DND-41 (cell line): ENCODE results near the gene PSMD14.

Experiments
- ATAC-seq: fragments of 200-7000 bp; cut with Tn5 transposase; 3 replicates; pipeline ENCODE4 v1.9.1; 2021; ENCODE audit warnings: low read depth; ENCODE audit not compliant: insufficient read depth
- DNase-seq: peaks from one replicate; pipeline ENCODE4 v3.0.0-alpha.2; 2020
- H2AFZ ChIP-seq: 2 replicates; pipeline ENCODE4 v1.6.0; 2012; ENCODE audit warnings: low read depth, low read length
- H3K27ac ChIP-seq: 2 replicates; pipeline ENCODE4 v1.5.1; 2012; ENCODE audit warnings: low read length, inconsistent platforms
- H3K27me3 ChIP-seq: fragments of 200-600 bp; sonication (generic); 2 replicates; pipeline ENCODE4 v1.6.0; 2012; ENCODE audit warnings: low read length, mild to moderate bottlenecking, inconsistent platforms; ENCODE audit not compliant: insufficient read depth, poor library complexity
- H3K36me3 ChIP-seq: 2 replicates; pipeline ENCODE4 v1.5.1; 2012; ENCODE audit warnings: low read length, inconsistent platforms; ENCODE audit not compliant: insufficient read depth
- H3K4me1 ChIP-seq: 2 replicates; pipeline ENCODE4 v1.5.1; 2012; ENCODE audit warnings: mild to moderate bottlenecking, low read length; ENCODE audit not compliant: insufficient read depth
- H3K4me2 ChIP-seq: 2 replicates; pipeline ENCODE4 v1.6.0; 2012; ENCODE audit warnings: mild to moderate bottlenecking, moderate library complexity, low read length, inconsistent platforms; ENCODE audit not compliant: insufficient read depth
- H3K4me3 ChIP-seq, 2 experiments: fragments of 200-600 bp in 1 of 2; shearing (Covaris generic) in 1 of 2; 2 replicates each; pipeline ENCODE4 v1.5.1; 2012 to 2016; ENCODE audit warnings: inconsistent platforms in 2 of 2, low read length in 2 of 2, mild to moderate bottlenecking in 2 of 2, low read depth in 1 of 2, moderate library complexity in 1 of 2
- H3K79me2 ChIP-seq: 2 replicates; pipeline ENCODE4 v1.6.0; 2012; ENCODE audit warnings: low read length, inconsistent platforms; ENCODE audit not compliant: insufficient read depth
- H3K9ac ChIP-seq: 2 replicates; pipeline ENCODE4 v1.6.0; 2012; ENCODE audit warnings: low read depth, mild to moderate bottlenecking, inconsistent platforms, low read length, moderate library complexity
- H3K9me3 ChIP-seq: 2 replicates; pipeline ENCODE4 v1.5.1; 2012; ENCODE audit warnings: low read length, moderate library complexity, mild to moderate bottlenecking, inconsistent platforms; ENCODE audit not compliant: insufficient read depth, severe bottlenecking
- H4K20me1 ChIP-seq: 2 replicates; pipeline ENCODE4 v1.6.0; 2012; ENCODE audit warnings: low read length; ENCODE audit not compliant: insufficient read depth
- EZH2 ChIP-seq: IDR thresholded peaks from 3 replicates; pipeline ENCODE4 v1.6.1; 2012; ENCODE audit warnings: borderline replicate concordance, low read depth, mild to moderate bottlenecking, moderate library complexity, low read length, inconsistent platforms; ENCODE audit not compliant: severe bottlenecking
- TF ChIP-seq, protein P1 (sequence below): IDR thresholded peaks from 2 replicates; pipeline ENCODE4 v1.5.1; 2012; ENCODE audit warnings: borderline replicate concordance, low read length, moderate library complexity, mild to moderate bottlenecking; ENCODE audit not compliant: poor library complexity, severe bottlenecking; ENCODE audit errors: extremely low read depth

PSMD14 gene

GRCh38 chr2:161424891-161425727 lies 116.9 kb downstream of the PSMD14 start:
- H4K20me1 ChIP-seq: no peaks in the 10 kb centered on the region
- H2AFZ ChIP-seq: no peak overlapping the region
- H3K4me2 ChIP-seq: no peak overlapping the region
- H3K4me3 ChIP-seq: no peak overlapping the region
- ATAC-seq (no peak), DNase-seq (no peak)
- no peaks in the 10 kb centered on the region for H3K27me3 ChIP-seq
- TF ChIP-seq, protein P1, sequence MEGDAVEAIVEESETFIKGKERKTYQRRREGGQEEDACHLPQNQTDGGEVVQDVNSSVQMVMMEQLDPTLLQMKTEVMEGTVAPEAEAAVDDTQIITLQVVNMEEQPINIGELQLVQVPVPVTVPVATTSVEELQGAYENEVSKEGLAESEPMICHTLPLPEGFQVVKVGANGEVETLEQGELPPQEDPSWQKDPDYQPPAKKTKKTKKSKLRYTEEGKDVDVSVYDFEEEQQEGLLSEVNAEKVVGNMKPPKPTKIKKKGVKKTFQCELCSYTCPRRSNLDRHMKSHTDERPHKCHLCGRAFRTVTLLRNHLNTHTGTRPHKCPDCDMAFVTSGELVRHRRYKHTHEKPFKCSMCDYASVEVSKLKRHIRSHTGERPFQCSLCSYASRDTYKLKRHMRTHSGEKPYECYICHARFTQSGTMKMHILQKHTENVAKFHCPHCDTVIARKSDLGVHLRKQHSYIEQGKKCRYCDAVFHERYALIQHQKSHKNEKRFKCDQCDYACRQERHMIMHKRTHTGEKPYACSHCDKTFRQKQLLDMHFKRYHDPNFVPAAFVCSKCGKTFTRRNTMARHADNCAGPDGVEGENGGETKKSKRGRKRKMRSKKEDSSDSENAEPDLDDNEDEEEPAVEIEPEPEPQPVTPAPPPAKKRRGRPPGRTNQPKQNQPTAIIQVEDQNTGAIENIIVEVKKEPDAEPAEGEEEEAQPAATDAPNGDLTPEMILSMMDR: no peak
- no peak for TF ChIP-seq EZH2
- H3K9me3 ChIP-seq: no peaks in the 10 kb centered on the region
- H3K36me3 ChIP-seq: no peaks in the 10 kb centered on the region
- H3K27ac ChIP-seq: no peak overlapping the region
- no peak overlapping the region for H3K9ac ChIP-seq
- peaks cover 6% of the 10 kb centered on the region for H3K4me1 ChIP-seq
- H3K79me2 ChIP-seq: no peaks in the 10 kb centered on the region

GRCh38 chr2:161425728-161426454 lies 117.7 kb downstream of the PSMD14 start:
- H2AFZ ChIP-seq: no peak overlapping the region
- H3K4me2 ChIP-seq: no peak overlapping the region
- no peaks in the 10 kb centered on the region for H3K79me2 ChIP-seq
- H3K9ac ChIP-seq: no peak overlapping the region
- no peaks in the 10 kb centered on the region for H4K20me1 ChIP-seq
- H3K4me1 ChIP-seq: no peaks in the 10 kb centered on the region
- TF ChIP-seq, protein P1: no peak
- no peaks in the 10 kb centered on the region for H3K9me3 ChIP-seq
- no peak overlapping the region for H3K4me3 ChIP-seq
- no peak for DNase-seq
- H3K27ac ChIP-seq: no peak overlapping the region
- no peak for ATAC-seq
- H3K27me3 ChIP-seq: no peaks in the 10 kb centered on the region
- H3K36me3 ChIP-seq: no peaks in the 10 kb centered on the region

DNA sequence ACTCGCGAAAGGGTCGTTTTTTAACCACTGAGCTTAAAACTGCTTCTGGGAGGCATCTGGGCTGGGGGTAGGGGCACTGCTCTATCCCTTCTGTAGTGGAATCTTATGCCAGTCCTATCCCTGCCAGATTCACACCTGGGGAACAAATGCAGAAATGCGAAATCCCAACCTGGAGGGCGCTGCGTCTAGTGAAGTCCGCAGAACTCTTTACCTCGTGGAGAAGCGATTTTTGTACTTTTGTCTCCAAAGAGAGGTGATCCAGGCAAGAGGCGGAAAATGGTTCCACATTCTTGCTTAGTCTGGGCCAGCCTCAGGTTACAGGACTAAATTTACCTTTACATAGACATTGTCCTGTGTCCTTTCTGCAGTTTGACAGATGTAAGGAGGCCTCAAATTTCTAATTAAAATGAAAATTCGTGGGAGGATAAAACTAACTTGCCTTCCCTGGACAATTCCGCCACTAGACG lies 118.3 kb downstream of the PSMD14 start:
- Histone ChIP-seq H3K27me3 (no peaks in the 10 kb centered on the region), H3K79me2 (no peaks in the 10 kb centered on the region), H3K36me3 (no peaks in the 10 kb centered on the region), H2AFZ (no peak overlapping the region), H3K4me3 (no peak overlapping the region), H4K20me1 (no peaks in the 10 kb centered on the region), H3K4me2 (no peak overlapping the region), H3K9ac (no peak overlapping the region), H3K27ac (no peak overlapping the region), H3K4me1 (no peaks in the 10 kb centered on the region), H3K9me3 (no peaks in the 10 kb centered on the region)
- DNase-seq (no peak), ATAC-seq (no peak)
- TF ChIP-seq, protein P1: no peak
- no peak for TF ChIP-seq EZH2
